NCI-H128 (cell line): ENCODE measurements around the gene GAS7.

Experiments
- DNase-seq: peaks from one replicate; lab custom pipeline; 2025; ENCODE audit not compliant: unreplicated experiment; lab: John Stamatoyannopoulos, UW

GAS7 gene

DNA sequence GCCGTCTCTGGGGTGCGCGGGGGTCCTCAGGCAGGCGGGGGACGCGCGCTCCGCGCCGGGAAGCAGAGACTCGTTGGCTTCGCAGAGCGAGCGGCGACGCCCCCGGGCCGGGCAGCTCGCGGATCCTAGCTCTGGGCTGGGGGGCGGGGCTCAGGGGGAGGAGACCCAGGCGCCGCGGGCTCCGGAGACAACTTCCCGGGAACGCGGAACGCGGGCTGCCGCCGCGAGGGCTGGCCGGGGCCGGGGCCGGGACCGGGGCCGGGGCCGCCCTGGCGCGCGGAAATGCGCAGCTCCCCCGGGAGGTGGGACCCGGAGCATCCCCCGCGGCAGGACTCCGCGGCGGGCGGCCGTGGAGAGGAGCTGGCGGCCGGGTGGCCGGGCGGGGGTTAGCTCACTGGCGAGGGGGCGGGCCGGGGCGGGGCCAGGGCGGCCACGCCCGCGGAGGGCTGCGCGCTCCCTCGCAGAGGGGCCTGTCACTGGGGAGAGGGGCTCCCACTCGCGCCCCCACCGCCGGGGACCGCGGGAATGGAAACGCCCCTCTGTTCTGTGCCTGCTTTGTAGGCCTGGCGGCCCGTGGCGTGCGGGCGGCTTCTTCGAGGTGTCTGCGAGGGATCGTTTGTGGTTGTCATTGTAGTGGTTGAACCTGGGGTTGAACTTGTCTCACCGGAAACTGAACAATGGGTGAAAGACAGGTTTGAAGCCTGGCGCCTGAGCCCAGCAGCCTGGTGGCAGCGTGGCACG, at the start of gene GAS7:
Gene GAS7, minus strand, starts transcription at position 98 of the 741 bp plus-strand sequence.
- no peak for DNase-seq

DNA sequence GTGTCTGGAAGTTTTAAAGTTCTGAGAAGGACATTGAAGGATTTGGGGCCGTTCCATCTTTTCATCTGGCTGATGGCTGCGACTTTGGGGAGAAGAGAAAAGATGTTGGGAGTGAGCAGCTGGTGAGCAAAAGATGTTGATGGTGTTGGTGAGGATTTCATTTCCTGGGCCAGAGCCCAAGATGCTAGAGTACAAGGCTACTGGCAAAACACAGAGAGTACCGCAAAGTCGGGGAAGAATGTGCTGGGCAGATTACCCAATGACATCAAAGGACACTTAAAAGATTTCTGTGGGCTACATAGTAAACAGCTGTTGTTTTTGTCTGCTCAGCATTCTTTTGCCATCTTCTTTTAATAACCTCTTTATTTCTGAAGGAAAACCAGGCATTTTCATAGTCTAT, 49.4 kb upstream of the GAS7 start:
- DNase-seq: no peak

DNA sequence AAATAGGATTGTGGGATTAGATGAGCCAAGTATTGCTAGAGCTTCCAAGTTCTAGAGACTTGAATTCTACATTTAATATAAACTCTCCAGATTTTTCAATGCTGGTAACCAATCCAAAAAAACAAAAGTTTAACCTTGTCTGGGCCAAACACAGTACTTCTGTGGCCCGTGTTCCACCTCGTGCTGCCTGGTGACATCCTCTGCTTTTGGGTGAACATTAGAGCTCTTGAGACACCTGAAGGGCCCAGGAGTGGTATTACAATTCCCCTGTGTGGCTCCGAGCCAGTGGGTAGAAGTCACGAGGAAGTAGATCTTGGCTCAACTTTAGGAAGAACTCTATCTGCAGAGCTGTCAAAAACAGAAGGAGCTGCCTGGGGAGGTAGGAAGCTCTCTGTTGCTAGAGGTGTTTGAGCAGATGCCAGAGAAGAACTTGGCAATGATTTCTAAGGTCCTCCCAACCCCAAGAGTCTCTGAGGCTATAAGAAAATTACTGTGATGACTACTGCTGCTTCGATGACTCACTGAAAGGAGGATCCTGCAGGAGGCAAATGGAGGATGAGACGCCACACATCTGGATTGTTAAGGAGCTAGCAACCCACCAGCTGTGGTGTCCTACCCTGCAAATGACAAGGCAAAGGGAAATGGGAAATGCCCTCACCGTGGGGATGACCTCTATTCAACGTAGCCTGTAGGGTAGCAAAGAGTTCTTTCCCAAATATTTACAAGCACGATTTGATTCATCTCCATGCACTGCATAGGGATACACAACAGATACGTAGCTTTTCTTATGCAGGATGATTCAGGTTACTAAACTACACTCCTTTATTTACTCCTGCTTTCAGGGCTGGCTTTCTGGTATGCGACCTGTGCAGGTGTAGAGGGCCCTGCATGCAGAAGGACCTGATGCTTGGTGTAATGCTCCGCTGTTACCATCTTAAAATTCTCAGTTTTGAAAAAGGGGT, 45.8 kb upstream of the GAS7 start:
- no peak for DNase-seq

DNA sequence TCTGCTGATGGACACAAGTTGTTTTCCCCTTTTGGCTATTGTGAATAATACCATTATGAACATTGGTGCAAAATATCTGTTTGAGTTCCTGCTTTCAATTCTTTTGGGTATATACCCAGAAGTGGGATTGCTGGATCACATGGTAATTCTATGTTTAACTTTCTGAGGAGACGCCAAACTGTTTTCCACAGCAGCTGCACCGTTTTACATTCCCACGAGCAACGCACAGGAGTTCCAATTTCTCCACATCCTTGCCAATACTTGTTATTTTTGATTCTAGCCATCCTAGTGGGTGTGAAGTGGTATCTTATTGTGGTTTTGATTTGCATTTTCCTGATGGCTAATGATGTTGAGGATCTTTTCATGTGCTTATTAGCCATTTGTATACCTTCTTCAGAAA, 43.4 kb upstream of the GAS7 start:
- DNase-seq: no peak

DNA sequence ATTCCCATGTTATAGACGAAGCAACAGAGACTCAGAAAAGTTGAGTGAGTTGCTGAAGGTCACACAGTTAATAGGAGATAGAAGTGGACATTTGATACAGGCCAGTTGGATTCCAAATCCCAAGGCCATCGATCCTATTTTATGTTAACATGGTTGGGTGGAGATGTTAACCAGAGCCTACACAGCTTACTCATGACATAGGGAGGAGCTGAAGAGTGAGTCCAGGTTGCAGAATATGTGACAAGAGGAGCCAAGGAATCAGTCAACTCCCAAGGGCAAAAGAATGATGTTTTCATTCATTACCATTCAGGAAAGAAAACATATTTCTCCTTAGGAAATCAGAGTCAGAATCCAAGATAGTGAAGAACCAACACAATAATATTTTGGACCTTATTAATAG, 40.3 kb upstream of the GAS7 start:
- no peak for DNase-seq

DNA sequence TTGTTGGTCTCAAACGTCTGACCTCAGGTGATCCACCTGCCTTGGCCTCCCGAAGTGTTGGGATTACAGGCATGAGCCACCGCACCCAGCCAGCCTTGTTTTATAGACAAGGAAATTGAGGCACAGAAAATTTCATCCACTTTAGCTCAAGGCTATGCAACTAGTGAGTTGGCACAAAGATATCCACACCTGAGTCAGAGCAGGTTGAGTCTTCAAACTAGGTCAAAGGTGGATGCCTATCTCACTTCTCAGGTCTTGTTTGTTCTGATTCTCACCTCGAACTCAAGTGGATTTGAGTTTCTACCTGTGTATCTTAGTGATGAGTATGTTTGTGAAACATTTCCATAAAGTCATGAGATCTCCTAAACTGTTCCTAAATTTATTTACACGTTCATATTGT, 35.6 kb upstream of the GAS7 start:
- DNase-seq: no peak

DNA sequence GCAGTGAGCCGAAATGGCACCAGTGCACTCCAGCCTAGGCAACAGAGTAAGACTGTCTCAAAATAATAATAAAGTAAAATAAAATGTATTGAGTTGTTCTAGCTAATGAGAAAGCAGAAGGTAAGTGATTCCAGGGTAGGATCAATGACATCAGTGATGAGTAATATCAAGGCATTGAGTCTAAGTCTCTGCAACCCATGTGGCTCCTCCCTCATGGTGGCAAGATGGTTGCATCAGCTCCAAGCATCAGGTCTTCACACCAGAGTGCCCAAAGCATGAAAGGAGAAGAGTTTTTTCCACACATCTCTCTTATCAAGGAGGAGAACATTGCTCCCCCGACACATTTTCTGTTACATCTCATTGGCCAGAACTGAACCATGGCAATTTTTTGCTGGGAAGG, 34.8 kb upstream of the GAS7 start:
- DNase-seq: no peak

DNA sequence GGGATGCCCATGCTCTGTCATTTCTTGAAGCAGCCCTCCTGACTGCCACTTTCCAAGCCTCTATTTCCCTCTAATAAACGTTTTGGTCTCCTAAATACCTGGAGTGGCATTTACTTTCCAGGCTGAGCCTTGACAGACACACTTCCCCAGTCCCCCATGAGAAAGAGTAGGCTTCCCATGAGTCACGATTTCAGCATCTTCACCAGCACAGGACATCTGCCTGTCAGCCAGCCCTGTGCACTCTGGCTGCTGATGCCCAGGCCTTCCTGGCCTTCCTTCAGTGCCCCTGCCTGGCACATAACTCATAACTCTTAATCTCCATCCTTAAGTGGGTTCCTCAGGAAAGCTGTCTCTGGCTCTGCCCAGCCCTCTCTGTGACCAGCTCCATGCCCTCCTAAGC, 30.8 kb upstream of the GAS7 start:
- DNase-seq: no peak

DNA sequence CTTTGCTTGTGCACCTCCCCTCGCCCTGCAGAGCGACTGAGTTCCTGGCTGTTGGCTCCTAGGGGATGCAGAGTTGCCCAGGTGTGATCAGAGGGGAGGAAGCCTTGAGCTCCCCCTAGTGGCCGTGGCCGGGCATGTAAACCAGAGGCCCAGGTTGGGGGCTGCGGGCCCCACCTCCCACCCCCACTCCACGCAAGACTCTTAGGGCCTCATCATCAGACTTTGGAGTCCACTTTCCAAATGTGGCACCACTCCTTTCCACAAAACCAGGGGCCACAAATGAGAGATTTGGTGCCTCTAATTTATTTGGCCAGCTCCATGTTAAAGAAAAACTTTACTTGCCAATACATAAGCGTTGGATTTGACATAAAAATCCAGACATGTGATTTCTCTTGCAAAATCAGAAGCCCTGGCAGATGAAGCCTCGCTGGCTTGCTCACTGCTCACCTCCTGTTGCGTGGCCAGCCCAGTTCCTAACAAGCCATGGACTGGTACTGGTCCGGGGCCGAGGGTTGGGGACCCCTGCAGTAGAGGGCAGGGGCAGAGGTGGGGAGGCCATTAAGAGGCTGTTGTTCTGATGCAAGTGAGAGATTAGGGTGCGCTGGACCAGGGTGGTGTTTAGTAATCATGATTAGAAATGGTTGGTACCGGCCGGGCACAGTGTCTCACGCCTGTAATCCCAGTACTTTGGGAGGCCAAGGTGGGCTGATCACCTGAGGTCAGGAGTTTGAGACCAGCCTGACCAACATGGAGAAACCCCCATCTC, 28.7 kb upstream of the GAS7 start:
- no peak for DNase-seq

DNA sequence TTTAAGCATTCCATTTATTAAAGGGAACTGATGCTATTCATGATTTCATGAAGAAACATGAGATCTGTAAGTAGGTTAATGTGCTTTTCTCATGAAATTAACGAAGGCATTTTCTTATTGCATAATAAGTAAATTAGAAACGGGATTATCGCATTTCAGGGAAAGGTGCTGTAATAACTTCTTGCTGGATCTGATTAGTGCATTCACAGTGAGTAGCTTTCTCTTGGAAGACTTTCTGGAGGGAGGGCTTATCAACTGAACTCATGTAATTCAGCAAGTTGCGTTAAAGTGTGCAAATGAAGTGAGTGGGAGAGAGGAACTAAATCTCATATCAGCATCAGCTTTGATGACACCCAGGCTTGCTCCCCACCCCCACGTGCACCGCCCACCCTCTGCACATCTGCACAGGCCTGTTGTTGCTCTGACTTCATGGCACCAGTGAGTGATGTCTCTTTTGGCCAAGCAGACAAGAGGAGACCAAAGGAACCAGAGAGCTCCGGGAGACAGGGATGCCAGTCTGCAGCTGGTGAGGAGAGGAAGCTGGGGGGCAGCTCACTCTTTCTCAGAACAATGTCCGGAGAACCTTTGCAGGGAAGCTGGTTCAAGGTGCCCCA, 26.3 kb upstream of the GAS7 start:
- no peak for DNase-seq

DNA sequence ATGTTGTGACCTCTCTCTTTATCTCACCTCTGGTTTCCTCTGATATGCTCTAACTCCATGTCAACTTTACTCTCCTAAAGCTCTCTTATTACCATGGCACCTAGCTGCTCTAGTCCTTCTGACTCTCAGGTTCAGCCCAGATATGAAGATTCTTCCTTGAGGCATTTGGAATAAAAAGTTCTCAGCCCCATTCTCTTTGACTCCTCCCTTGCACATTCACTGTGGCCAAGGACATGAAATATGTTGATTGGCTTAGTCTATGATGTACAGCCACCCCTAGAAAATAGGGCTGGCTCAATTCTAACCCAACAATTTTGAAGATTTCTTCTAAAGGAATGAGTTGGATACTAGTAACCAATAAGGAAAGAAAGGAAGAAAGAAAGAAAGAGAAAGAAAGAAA, 20.8 kb upstream of the GAS7 start:
- DNase-seq: no peak

DNA sequence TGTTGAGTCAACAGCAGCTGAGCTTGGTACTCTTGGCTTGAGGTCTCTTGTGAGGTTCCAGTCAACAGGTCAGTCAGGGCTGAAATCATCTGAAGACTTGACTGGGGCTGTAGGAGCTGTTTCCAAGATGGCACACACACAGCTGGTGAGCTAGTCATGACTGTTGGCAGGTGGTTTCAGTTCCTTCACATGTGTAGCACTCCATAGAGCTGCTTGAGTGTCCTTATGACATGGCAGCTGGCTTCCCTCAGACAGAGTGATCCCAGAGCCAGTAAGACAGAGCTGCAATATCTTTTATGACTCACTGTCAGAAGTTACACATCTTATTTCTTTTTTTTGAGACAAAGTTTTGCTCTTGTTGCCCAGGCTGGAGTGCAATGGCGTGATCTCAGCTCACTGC, 19.5 kb upstream of the GAS7 start:
- DNase-seq: no peak

DNA sequence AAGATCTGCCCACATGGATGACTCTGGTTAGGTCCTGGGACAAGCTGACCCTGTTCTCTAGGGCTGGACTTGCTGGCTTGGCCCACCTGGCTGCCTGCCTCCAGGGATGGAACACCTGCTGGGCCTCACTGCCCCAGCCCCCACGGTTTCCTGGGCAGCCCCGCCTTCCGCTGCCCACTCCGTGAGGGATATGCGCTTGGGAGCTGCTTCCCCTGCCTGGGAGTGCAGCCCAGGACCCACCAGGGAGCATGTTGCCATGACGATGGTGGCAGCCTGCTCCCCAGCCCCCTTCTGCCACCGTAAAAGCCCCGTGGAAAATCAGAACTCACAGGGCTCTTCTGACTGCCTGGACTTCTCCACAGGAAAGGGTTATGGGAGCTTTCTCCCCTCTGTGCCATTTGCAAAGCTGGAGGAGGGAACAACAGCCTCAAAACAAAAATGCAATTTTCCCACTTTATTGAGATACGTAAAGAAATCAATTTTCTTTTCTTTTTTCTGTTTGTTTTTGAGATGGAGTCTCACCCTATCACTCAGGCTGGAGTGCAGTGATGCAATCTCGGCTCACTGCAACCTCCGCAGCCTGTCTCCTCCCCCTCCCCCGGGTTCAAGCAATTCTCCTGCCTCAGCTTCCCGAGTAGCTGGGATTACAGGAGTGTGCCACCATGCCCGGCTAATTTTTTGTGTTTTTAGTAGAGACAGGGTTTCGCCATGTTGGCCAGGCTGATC, 18.0 kb upstream of the GAS7 start:
- DNase-seq: no peak

DNA sequence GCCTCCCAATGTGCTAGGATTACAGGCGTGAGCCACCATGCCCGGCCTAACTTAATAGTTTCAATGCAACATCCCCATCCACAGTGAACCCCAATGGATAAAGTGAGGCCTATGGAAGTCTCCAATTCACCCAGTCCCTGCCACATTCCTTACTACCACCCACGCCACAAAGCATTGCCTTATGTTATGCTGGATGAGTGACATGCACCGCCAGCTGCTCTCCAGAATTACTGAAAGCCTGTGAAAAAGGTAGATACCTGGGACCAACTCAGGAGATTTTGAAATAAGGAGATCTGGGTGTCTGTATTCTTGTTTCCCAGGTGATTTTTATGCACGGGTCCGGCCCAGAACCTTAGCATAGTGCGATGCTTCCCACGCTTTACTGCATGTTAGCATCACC, 16.9 kb upstream of the GAS7 start:
- no peak for DNase-seq

DNA sequence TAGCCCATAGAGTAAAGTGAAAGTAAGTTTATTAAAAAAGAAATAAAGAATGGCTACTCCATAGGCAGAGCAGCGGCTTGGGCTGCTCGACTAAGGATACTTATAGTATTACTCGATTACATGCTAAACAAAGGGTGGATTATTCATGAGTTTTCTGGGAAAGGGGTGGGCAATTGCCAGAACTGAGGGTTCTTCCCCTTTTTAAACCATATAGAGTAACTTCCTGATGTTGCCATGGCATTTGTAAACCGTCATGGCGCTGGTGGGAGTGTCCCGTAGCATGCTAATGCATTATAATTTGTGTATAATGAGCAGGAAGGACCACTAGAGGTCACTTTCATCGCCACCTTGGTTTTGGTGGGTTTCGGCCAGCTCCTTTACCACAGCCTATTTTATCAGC, 13.3 kb upstream of the GAS7 start:
- DNase-seq: no peak

DNA sequence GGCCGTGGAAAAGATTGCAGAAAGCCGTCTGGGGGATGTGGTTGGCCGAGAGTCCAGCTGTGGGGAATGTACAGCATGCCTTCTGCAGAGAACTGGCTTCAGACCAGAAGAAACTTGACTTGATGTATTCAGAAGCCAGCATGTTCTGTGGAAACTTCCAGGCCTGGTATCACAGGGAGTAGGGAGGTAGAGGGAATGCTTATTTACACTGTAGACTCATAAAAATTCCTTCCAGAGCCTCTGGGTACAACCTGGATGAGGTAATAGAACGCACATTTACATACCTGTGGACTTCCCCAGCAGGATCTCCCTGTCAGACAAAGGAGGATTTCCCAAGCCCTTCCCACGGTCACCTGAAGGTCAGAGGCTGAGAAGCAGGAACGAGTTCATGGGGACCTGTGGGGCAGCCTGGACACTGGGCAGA, 11.8 kb upstream of the GAS7 start:
- DNase-seq: no peak

DNA sequence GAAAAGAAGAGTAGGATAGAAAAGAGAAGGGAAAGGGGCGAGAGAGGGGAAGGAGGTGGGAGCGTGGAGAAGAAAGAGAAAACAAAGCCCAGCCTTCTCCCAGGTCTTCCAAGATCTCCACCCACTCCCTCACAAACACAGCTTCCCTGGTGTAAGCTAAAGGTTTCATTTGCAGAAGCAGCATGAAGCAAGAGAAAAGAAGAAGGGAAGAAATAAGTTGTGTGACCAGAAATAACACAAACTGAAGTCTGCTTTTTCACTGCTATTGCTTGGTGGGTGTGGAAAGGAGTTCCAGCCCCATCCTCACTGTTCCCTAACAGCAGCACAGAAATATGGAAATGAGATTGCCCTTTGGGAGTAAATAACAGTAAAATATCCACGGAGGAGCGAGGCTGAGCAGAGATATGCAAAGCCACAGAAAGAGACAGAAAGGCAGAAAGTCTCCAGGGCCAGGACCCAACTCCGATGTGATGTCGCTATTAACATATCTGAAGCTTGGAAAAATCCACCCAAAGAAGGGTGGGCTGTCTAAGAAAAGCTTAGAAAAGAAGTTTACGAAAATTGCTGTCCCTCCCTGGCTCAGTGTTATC, 10.3 kb upstream of the GAS7 start:
- no peak for DNase-seq

DNA sequence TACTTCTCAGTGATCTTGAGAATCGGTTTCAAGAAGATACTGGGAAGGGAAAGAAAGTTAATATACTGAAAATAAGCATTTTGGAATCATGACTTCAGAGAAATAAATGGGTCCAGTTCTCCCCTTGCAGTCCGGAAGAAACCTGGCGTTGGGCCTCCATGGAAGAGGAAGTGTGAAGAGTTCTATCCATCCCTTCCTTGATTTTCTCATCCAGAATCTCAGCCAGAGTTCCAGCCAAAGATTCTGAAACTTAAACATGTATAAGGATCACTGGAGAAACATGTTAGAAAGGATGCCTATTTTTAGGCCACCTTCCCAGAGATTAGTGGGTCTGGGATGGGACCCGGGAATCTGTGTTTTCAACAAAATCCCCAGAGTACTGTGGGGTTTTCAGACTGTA, 8.7 kb upstream of the GAS7 start:
- no peak for DNase-seq

DNA sequence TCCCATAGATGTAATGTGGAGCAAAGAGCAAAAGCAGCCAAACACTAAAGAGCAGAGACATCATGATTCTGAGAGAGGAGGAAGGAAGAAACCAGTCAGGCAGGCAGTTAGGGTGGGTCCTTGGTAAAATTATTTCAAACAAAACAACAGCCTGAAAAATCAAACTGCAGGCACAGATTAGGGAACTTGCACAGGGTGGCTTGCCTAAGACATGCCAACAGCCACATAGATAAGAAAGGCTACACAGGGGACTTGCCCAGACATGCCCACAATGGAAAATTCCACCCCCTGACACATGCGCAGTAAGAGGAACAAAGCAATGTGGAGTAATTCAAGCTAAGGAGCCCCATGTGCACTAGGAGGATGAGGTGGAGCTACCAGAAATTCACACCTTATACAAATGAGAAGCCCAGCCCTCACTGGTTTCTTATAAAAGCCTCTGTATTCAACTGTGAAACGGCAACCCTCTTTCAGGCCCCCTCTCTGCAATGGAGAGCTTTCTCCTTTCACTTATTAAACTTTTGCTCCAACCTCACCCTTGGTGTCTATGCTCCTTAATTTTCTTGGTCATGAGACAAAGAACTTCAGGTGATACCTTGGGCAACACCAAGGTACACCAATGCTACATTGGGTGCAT, 7.3 kb upstream of the GAS7 start:
- no peak for DNase-seq

DNA sequence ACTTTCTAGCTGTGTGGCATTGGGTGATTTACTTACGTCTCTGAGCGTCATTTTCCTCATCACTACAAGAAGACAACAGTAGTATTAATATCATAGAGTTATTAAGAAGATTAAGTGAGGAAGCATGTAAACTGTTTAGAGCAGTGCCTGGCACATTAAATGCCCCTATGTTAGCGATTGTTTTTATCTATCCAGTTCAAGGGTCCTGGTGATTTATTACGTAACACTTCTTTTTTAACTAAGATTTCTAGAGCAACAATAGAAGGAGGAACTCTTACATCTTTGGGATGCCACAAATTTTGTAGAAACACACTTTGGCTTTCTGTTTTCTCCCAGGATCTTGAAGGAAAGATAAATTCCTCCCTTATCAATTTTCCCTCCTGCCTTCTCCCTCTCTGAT, 3.3 kb upstream of the GAS7 start:
- no peak for DNase-seq
